HG03558 (cell line): ENCODE results near the gene ACAD9.

Experiments used
- ATAC-seq: cut with Tn5 transposase; IDR thresholded peaks from one replicate; pipeline ENCODE4 v1.9.1; 2021; ENCODE audit warnings: moderate number of reproducible peaks; ENCODE audit not compliant: unreplicated experiment; ENCODE audit errors: extremely low read depth

ACAD9 gene

GRCh38 chr3:128932516-128933212, 53.2 kb downstream of the ACAD9 start:
- ATAC-seq, result no peak

- ATAC-seq, result no peak
Measured at GRCh38 chr3:128933213-128933921, 53.9 kb downstream of the ACAD9 start.

GRCh38 chr3:128933922-128934253, 54.5 kb downstream of the ACAD9 start:
- ATAC-seq, result no peak

GRCh38 chr3:128935922-128936321, 56.5 kb downstream of the ACAD9 start:
- no peak for ATAC-seq

GRCh38 chr3:128936341-128936740, 56.9 kb downstream of the ACAD9 start:
- no peak for ATAC-seq

- no peak for ATAC-seq
Measured at GRCh38 chr3:128940252-128940651, 60.8 kb downstream of the ACAD9 start.

- ATAC-seq, result no peak
Measured at GRCh38 chr3:128942161-128942952, 62.9 kb downstream of the ACAD9 start.

- ATAC-seq, result no peak
Measured at GRCh38 chr3:128945041-128945877, 65.8 kb downstream of the ACAD9 start.

- no peak for ATAC-seq
Measured at GRCh38 chr3:128945878-128946175, 66.4 kb downstream of the ACAD9 start.

GRCh38 chr3:128946411-128946810, 67.0 kb downstream of the ACAD9 start:
- no peak for ATAC-seq

GRCh38 chr3:128949158-128949557, 69.7 kb downstream of the ACAD9 start:
- no peak for ATAC-seq

GRCh38 chr3:128950223-128950938, 71.0 kb downstream of the ACAD9 start:
- no peak for ATAC-seq

GRCh38 chr3:128956440-128956839, 77.0 kb downstream of the ACAD9 start:
- ATAC-seq, result no peak
